ENCODE data around the gene SPAAR.
"Not testable (repeated sequence)": the region's sequence is repeated elsewhere in the genome, so short reads cannot be mapped to it uniquely, and the experiment has no call there.

GRCh38 chr9:35913429-35913828, 4.1 kb downstream of the SPAAR start:
- not testable (repeated sequence) for TF ChIP-seq CTCF, POLR2A (IDR thresholded peaks at IDR 0.05)

Data from heart left ventricle (tissue), 13 donors.